T47D (cell line): ENCODE data around the gene FAM114A2.

Experiments used
- DNase-seq, 2 experiments: peaks; one replicate each; pipeline versions ENCODE4 v3.0.0 to v3.0.0-alpha.2; 2011 to 2012; ENCODE audit warnings: low read depth in 1 of 2, low spot score in 1 of 2
- JUND ChIP-seq: IDR thresholded peaks from 2 replicates; pipeline ENCODE4 v1.6.1; 2012; ENCODE audit warnings: low read depth
- in situ Hi-C: cut with HindIII; loops from 2 replicates; pipeline ENCODE4 v1.10.0; 2016; ENCODE audit warnings: low sequenced_read_pairs, low pct_unique_long_range_greater_than_20kb

The FAM114A2 gene

DNA sequence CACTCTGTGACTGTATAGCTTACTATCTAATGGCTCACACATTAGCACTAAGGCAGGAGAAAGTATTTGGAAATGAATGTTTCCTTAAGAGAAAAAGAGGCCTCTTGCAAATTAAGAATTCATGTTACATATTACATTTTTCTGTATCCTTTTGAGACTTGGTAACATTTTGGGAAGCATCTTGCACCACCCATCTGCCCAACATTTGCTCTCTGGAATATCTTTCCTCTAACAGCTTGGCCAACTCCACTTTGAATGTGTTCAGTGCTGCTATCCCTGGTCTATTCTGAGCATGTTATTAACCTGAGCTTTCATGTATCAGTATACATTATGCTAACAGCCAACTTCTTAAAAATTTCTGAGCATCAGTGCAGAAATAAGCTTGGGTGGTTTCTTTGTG lies 27.3 kb upstream of the FAM114A2 start:
- DNase-seq, result no peak
- in situ Hi-C loops, result no loop called here
- TF ChIP-seq JUND, result no peak

DNA sequence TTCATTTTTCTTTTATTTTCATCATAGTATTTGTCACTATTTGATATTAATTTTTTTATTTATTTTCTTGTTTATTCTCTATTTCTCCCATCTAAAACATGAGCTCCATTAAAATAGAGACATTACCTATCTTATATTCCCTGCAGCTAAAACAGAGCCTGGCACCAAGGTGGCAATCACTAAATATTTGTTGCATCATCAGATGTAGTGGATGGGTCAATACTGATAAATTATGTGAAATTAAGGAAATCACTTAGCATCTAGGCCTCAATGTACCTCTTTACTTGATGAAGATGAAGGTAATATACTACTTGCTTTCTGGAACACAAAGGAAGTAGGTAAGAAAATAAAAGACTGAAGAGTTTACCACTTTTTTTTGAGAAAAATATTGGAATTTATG lies 24.7 kb upstream of the FAM114A2 start:
- no peak for TF ChIP-seq JUND
- in situ Hi-C loops, result no loop called here
- no peak for DNase-seq

DNA sequence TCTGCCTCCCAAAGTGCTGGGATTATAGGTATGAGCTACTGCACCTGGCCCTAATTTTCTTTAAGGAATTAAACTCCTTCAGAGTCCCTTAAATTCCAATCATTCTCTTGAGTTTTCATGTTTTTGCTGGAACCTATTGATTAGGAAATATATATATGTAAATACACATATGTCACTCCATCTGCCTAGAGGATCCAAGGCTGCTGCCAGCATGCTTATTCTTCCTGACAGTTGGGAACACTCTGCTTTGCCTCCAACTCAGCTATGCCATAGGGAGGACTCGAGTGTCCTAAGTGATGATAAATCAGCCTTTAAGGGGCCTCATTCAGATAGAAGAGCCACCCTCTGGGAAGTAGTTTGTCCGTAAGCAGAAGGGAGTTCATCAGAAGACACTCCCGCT lies 21.9 kb upstream of the FAM114A2 start:
- in situ Hi-C loops, result no loop called here
- no peak for DNase-seq
- TF ChIP-seq JUND, result no peak

DNA sequence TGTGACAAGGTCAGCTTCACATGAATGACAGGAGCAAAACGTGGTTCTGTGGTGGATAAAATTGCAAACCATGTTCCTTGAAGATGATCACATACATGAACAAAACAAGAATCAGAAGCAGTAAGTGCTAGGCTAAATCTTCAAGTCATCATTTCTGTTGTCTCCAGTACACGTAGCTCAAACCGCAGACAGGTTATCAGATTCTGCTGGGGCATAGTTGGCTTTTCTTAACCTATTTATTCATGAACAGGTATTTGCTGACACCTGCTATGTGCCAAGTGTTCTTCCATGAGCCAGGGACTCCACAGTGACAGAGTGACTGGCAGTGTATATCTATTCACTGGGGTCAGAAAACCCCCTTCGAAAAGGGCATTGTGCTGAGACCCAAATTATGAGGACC lies 20.9 kb upstream of the FAM114A2 start:
- DNase-seq, result peak in 1 of 2 experiments; percentile 36
- TF ChIP-seq JUND, result no peak
- in situ Hi-C loops, result no loop called here

DNA sequence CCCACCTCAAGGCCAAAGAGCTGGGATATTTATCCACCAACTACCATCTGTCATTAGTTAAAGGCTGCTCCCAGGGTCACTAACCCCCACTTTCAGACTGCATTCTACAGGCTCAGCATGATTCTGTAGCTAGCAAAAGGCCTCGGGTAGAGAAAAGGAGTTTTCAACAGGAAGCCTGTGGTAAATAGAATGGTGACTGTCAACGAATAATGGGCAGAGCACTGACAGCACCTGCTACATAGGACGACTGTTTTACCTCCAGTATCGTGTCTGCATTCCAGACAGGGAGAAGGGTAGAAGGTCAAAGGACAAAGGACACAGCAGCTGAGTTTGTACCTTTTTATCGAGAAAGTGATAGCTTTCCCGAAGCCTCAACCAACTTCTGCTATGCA lies 20.3 kb upstream of the FAM114A2 start:
- in situ Hi-C loops, result no loop called here
- no peak for TF ChIP-seq JUND
- no peak for DNase-seq

DNA sequence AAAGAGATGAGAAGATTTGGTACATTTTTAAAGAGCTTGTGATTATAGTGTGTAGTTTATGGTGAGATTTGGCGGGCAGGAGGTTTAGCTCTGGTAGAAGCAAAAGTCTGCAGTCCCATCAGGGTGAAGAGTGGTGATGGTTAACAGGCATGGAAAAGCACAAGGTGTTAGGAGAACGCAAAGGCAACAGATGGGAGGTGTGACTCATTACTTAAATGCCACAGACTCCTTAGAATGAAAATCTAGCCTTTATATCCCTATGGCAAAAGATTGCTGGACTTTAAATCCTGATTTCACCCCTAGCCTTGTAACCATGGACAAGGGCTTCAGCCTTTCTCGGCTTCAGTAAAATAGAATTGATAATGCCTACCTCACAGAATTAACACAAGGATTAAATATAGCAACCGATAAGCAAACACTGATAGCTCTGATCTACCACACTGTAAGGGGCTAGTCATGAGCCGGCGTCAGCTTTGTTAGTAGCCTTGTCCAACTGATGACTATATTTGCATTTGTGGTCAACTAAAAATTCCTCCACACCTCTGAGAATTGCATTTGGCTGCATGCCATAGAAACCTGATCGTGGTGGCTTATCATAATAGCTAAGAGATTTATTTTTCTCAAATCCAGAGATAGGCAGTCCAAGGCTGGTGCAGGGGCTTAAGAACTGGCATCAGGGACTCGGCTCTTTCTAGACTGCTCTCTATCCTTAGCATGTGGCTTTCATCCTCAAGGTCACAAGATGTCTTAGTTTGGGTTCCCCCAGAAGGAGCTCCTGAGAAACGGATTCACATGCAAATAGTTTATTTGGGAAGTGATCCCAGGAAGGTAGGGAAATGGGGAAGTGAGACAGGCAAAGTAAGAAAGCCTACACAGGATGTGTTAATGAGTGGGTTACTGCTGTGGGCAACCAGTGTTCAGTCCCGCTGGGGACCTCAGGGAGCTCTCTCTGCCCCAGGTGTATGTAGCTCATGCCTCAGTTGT lies 19.6 kb upstream of the FAM114A2 start:
- no peak for DNase-seq
- TF ChIP-seq JUND, result no peak
- in situ Hi-C loops, result no loop called here

DNA sequence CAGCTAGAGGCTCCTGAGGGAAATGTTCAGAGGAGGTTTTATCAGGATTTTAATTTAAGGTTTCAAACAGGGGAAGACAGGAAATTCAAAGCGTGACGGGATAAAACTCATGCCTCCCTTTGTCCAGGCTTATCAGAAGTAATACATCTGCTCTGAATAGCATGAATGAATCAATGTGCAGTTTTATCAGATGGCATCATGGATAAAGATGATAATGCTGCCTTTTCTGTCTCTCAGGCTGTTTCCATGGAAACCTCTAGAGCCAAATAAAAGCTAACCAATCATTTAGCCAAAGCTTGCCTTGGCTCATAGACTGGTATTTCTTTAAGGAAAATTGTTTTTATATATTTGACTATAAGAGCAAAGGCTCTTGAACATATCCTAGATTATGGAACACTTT lies 16.5 kb upstream of the FAM114A2 start:
- no peak for DNase-seq
- in situ Hi-C loops, result no loop called here

DNA sequence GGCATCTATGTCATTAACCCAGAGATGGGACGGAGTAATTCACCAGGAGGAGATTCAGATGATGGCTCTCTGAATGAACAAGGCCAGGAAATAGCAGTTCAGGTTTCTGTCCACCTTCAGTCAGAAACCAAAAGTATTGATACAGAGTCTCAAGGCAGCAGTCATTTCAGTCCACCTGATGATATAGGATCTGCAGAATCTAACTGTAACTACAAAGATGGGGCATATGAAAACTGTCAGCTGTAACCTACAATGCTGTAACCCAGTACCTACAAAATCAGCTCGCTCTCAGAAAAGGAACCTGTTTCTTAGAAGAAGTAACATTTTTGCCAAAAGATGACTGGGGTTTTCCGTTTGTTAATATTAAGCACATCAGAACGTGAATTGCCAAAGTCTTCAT lies 14.8 kb upstream of the FAM114A2 start:
- in situ Hi-C loops, result no loop called here

More for the DNA sequence above, 16.5 kb upstream of the FAM114A2 start:
- TF ChIP-seq JUND, result no peak

DNA sequence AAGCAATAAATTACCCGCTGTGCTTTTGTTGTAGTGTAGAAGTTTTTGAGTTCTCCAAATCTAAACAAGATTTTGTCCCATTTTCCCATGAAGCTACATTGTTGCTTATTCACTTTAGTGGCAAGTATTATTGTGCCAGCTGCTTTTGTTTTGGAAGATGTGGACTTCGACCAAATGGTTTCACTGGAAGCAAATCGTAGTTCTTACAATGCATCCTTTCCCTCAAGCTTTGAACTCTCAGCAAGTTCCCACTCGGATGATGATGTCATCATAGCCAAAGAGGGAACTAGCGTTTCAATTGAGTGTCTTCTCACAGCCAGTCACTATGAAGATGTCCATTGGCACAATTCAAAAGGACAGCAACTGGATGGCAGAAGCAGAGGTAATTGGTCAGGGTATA lies 10.9 kb upstream of the FAM114A2 start:
- no peak for TF ChIP-seq JUND
- no peak for DNase-seq
- in situ Hi-C loops, result no loop called here

More for the DNA sequence above, 14.8 kb upstream of the FAM114A2 start:
- DNase-seq, result no peak
- TF ChIP-seq JUND, result no peak

DNA sequence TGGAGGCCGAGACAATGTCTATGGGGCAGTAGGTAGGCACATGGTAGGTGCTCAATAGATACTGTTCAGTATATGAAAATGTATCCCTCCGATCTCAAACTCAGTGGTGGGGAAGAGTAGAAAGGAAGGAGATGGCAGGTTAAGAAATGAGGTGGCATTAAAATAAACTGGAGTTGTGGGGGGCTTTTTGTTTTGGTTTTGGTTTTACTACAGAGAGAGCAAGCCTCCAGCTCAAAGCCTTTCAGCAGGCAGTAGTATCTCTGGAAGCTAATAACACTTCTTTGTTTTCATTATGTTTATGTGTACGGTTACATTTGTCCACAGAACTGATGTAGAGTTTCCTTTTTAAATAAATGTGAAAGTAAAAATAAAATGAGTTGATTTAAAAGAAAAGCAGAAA lies 8.6 kb upstream of the FAM114A2 start:
- in situ Hi-C loops, result no loop called here
- no peak for DNase-seq
- no peak for TF ChIP-seq JUND

DNA sequence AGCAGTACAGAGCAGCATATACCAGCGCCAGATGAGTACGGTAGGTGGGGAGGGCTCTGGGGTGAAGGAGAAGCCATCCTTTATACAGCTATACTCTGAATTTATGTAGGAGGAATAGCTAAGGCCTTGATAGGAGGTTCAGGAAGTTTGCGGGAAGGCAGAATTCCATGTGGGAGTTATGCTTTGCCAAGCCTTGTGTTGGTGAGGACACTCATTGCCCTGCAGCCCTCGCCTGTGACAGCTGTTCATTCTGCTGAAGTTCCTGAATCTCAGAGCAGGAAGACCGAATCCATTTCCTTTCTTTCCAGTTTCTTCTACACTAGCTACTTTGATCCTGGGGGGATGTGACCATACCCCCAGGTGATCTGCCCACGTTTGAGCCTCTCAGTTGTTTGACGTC lies 7.8 kb upstream of the FAM114A2 start:
- DNase-seq, result no peak
- in situ Hi-C loops, result no loop called here
- no peak for TF ChIP-seq JUND

DNA sequence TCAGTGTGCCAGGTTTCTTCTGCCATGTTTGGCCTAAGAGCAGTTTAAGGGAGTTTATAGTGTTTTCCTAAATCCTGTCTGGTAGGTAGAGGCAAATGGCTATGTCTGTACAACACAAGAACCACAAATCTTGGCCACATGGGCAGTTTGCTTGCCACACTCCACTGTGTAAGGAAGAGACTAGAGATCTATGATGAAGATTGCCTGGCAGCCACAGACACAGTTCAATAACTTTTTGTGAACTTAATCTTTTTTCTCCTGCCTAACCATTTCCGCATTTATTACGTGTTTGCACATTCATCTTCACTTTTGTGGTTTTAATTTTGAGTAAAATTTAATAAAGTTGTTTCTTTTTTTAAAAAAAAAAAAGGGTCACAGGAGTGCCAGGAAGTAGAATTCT lies 5.9 kb upstream of the FAM114A2 start:
- no peak for TF ChIP-seq JUND
- DNase-seq, result no peak
- in situ Hi-C loops, result no loop called here

DNA sequence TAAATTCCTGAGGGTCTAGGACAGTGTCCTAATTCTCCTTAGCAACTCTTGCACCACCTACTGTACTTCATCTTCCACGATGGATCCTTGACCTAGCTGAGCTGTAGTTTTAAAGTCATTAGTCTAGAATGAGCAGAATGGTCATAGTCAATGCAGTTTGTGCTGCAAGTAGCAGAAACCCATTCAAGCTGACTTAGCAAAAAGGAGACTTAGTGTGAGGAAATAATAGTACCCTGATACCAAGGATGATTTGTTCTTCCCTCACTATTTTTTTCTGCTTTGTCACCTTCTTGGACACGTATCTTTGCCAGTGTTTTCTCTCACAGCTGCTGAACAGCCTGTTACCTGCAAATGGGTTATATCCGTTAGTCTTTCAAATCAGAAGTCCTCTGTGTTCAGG lies 5.4 kb upstream of the FAM114A2 start:
- in situ Hi-C loops, result no loop called here
- DNase-seq, result no peak
- no peak for TF ChIP-seq JUND

DNA sequence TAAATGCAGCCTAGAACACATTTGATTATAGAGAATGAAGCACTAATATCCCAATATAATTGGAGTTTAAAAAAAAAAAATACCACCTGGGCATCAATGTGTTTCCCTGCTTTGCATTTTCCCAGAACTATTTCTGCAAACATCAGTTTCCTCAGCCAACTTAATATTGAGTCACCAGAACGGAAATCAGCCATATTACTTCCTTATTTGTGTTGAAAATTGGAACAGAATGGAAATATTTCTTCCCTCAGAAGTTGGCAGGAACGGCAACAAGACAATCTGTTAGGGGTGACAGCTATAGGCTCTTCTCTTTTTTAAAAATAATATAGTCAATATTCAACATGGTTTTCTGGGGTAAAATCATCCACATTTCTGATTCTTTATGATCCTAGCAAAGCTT lies 4.1 kb upstream of the FAM114A2 start:
- DNase-seq, result no peak
- TF ChIP-seq JUND, result no peak
- in situ Hi-C loops, result no loop called here
